Activated CD4-positive, alpha-beta T cell treated with anti-CD3 and anti-CD28 coated beads, Interleukin-2, amount 50 U/mL, for 16 hours (primary cell): ENCODE results near the gene VSTM2B.
"Not testable (repeated sequence)": the region's sequence is repeated elsewhere in the genome, so short reads cannot be mapped to it uniquely, and the experiment has no call there.

ENCODE experiments used
- DNase-seq: peaks from one replicate; pipeline ENCODE4 v3.0.0-alpha.2; 2020

VSTM2B gene

GRCh38 chr19:29525901-29526729, at the start of gene VSTM2B:
Gene VSTM2B, plus strand, starts transcription at chr19:29525994. Its CDS starts 590 bp downstream, at chr19:29526584.
- no peak for DNase-seq

DNA sequence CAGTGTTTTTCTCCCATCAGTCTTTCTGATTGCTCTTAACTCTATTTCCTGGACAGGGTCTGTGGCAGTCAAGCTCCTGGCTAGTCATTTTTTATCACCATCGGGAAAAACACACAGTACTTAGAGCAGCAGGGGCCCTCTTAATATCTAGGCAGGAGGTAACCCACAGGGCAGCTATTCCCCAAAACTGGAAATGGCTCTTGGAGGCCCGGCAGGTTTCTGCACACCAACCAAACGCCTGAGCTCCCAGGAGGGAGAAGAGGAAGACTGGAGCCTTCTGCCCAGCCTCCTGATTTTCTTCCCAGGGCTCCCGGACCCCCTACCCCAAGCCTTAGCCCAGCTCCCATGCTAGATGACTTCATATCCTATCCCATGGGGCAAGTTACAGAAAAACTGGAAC, 49.3 kb upstream of the VSTM2B start:
- DNase-seq, result no peak

GRCh38 chr19:29477831-29478577, 47.8 kb upstream of the VSTM2B start:
- DNase-seq, result no peak

GRCh38 chr19:29478578-29479565, 46.9 kb upstream of the VSTM2B start:
- DNase-seq, result peak; percentile 35

DNA sequence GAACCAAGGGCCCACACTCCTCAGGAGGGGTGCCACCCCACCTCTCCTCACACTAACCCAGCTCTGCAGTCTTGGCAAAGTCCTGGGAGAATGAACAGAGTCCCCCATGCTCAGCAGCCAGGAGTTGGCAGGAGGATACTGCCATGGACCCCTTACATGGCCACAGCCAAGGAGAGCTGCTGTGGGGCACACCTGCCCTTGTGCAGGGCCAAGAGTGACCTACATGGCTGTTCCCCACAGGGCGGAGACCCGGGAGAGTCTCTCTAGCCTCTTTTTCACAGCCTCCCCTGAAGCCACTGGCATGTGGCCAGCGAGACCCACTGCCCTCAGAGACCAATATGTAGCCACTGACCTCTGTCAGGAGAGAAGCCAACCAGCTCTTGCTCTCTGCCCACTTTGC, 45.9 kb upstream of the VSTM2B start:
- DNase-seq, result no peak

GRCh38 chr19:29480507-29480906, 45.3 kb upstream of the VSTM2B start:
- no peak for DNase-seq

DNA sequence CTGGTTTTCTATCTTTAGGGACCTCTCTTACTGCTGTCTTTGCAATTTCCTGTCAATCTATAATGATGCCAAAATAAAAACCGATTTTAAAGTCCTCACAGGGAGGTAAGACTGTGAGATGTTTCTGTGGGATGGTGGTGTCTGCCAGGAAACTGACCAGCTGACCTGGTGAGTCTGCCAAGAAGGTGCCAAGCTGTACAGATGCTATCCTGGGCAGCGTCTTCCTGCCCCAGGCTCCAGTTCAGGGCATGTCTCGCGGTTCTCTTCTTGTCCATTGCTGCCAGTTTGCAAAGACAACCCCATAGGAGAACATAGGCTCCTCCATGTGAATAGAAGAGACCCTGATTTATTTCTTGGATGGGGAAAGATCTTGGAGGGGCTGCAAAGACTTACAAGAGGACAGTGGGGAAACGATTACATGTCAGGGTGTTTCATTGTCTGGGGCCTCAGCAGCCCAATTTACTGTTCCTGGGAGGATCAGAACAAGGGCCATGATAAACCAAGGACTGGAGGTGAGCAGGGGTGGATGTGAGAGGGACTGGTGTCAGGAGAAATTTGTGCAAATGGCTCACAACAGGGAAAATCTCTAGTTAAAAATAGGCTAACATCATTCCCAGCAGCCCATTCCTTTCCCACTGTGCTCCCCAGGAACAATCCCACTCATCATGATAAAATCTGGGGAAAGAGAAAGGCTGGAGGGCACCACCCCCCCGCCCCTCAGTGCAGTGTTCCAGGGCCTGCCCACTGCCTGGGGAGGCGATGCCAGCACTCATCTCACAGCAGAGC, 42.7 kb upstream of the VSTM2B start:
- no peak for DNase-seq

DNA sequence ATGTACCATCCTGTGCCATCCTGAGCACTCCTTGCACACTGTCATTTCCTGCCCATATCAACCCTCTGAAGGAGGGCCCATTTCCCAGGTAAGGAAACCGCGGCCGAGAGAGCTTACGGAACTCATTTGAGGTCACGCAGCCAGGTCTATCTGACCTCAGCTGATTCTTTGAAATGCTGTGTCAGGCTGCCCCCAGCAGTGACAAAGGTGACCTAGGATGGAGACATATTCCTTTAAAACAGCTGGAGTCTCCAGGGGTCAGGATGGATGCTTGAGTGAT, 42.2 kb upstream of the VSTM2B start:
- DNase-seq, result no peak

DNA sequence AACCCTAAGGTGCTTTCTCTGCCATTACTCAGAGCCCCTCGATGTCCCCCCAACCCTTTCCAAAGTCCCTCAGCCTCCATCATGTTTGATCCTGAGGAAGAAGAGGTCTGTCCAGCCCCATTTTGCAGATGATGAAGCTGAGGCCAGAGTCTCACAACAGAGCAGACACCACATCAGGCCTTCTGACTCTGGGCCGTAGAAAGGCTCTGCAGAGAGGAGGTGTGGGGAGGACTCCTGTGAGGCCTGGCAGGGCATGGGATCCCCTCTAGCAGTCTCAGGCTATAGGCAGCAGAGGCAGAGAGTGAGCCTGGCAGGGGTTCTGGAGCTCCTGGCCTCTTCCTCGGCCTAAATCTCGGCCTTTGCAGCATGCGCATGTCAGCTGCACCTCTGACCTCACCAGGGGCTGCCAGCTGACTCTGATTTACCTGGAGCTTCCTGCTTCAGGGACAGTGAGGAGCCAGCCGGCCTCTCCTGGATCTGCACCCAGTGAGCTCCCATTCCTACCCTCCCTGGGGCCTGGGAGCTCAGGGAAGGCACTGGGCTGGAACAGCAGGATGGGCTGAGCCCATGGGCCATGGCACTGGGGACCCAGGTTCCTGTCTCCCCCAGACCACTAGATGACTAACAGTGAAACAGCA, 41.7 kb upstream of the VSTM2B start:
- DNase-seq, result no peak

- DNase-seq, result no peak
These were observed 40.9 kb upstream of the VSTM2B start for GRCh38 chr19:29484876-29485275.

GRCh38 chr19:29485293-29485692, 40.5 kb upstream of the VSTM2B start:
- DNase-seq, result no peak

GRCh38 chr19:29486961-29487360, 38.8 kb upstream of the VSTM2B start:
- not testable (repeated sequence) for DNase-seq

- no peak for DNase-seq
These were observed 38.4 kb upstream of the VSTM2B start for GRCh38 chr19:29487432-29487831.

GRCh38 chr19:29488316-29488715, 37.5 kb upstream of the VSTM2B start:
- no peak for DNase-seq

- no peak for DNase-seq
These were observed 36.4 kb upstream of the VSTM2B start for GRCh38 chr19:29489172-29489951.

- DNase-seq, result no peak
These were observed 34.3 kb upstream of the VSTM2B start for GRCh38 chr19:29491491-29491890.

DNA sequence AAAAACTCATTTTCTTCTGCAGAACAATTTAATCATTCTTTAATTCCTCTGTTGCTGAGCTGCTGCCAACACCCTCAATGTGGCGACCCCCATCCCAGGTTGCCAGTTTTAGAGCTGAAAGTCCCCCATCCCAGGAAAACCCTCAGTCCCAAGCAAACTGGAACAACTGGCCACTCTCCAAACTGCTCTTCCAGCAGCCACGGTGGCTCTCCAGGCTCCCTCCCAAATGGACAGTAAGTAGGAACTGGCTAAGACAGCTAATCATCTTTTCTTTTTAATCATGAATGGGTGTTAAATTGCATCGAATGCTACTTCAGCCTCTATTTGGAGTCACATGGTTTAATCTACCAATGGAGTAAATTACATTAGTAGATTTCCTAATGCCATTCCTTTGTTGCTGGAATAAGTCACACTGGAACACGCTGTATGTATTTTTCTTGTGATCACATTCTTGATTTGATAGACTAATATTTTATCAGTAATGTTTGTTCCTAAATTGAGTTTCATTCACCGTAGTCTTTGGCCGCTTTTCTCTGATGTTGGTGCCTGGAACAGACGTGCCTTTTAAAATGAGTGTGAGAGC, 33.7 kb upstream of the VSTM2B start:
- DNase-seq, result no peak

DNA sequence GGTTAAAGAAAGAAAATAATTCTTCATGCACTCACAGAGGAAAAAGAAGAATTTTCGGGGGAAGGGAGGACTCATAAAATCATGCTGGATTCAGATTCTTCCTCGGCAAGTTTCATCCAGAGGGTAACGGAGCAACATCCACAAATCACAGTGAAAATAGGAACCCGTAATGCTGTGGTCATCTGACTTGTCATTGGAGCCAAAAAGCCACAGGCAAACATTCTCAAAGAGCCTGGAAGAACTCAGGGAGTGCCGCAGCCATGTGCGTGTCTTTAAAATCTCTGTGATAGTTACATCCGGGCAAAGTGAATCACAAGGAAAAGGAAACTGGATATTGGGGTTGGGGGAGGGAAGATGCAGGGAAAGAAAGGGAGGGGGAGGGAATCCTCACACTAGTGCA, 33.0 kb upstream of the VSTM2B start:
- no peak for DNase-seq

DNA sequence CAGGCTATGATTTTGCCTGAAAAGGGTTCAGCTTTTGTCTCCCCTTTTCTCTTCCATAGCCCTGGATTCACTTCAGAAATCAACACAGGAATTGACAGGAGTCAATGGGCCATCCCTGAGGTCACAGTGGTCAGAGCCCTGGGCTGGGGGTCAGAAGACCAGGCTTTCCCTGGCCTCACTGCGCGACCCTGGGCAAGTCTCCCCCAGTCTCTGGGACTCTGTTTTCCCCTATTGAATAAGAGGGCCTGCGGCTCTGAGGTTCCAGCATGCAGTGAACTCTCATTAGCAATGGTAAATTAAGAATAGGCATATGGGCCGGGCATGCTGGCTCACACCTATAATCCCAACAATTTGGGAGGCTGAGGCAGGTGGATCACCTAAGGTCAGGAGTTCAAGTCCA, 30.7 kb upstream of the VSTM2B start:
- no peak for DNase-seq

GRCh38 chr19:29495901-29496441, 29.8 kb upstream of the VSTM2B start:
- DNase-seq, result no peak
